Endometrial microvascular endothelial cells (primary cell): Measurements from ENCODE around the gene HTT. TPM values are rescaled to one million over a fixed set of nuclear protein-coding genes. Genes with fewer than 3 reads are reported as not detected.

Experiments used
- in situ Hi-C: cut with HindIII; loops from 2 replicates; pipeline ENCODE4 v1.10.0; 2017; ENCODE audit warnings: low sequenced_read_pairs, low pct_unique_long_range_greater_than_20kb; ENCODE audit errors: inconsistent ontology term
- total RNA-seq: library from RNA; depleted of rRNA; stranded (reverse); fragments of >200 nt; gene quantifications from one replicate; pipeline ENCODE4 v1.2.3, GENCODE V29; 2015; ENCODE audit errors: inconsistent ontology term

Gene HTT
- total RNA-seq, 1 donor from 2014 or later, result 36.3 TPM

DNA sequence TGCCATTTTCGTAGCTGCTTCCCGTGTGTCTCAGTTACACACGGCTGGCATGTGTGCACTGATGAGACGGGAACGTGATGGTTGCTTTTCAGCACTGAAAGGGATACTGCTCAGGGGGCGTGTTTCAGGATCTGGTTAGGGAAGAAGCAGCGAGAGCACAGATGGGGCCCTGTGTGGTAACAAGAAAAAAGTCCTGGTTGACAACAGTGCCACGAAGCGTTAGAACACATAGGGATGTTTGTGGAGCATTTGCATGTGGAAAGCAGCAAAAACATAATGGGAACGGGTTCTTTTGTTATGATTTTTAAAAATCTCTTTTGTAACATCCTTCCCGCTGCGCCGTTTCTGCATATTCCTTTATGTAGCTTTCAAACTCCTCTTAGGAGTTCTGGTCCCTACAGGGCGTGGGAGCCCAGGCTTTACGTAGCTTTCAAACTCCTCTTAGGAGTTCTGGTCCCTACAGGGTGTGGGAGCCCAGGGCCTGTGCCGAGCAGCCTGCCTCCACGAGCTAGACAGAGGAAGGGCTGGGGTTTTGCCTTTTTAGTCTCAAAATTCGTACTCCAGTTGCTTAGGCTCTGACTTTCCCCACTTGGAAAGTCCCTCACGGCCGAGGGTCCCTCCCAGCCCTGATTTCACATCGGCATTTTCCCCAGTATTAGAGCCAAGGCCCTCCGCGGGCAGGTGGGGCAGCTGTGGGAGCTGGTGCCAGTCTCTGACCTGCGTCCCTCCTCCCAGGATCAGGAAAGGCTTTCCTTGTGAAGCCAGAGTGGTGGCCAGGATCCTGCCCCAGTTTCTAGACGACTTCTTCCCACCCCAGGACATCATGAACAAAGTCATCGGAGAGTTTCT, 163.5 kb downstream of the HTT start:
- in situ Hi-C loops, result no loop called here

DNA sequence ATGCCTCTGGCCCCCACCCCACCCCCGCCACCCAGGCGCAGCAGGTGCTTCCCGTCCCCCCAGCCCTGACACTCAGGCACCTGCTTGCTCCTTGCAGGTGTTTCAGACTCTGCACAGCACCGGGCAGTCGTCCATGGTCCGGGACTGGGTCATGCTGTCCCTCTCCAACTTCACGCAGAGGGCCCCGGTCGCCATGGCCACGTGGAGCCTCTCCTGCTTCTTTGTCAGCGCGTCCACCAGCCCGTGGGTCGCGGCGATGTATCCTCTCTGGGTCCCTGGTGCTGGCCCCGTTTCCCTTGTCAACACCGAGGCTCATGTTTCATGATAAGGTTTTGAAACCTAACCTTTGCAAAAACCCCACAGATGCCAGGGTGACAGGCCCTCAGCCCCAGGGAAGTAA, 164.2 kb downstream of the HTT start:
- in situ Hi-C loops, result no loop called here

DNA sequence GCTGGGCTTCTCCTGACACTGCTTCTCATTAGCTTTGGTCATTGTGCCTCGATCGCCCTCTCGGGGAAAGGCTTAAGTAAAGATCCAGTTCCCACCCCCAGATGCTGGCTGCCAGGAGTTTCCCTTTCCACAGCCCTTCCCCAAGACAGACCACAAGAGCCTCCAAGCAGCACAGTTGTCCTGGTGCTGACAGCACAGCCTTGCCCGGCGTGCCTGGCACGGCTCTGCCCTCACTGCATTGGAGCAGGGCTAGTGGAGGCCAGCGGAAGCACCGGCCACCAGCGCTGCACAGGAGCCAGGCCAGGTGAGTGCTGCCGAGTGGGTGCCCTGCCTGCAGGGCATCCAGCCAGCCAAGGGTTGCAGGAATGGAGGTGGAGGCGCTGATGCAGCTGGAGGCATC, 164.8 kb downstream of the HTT start:
- in situ Hi-C loops, result no loop called here

DNA sequence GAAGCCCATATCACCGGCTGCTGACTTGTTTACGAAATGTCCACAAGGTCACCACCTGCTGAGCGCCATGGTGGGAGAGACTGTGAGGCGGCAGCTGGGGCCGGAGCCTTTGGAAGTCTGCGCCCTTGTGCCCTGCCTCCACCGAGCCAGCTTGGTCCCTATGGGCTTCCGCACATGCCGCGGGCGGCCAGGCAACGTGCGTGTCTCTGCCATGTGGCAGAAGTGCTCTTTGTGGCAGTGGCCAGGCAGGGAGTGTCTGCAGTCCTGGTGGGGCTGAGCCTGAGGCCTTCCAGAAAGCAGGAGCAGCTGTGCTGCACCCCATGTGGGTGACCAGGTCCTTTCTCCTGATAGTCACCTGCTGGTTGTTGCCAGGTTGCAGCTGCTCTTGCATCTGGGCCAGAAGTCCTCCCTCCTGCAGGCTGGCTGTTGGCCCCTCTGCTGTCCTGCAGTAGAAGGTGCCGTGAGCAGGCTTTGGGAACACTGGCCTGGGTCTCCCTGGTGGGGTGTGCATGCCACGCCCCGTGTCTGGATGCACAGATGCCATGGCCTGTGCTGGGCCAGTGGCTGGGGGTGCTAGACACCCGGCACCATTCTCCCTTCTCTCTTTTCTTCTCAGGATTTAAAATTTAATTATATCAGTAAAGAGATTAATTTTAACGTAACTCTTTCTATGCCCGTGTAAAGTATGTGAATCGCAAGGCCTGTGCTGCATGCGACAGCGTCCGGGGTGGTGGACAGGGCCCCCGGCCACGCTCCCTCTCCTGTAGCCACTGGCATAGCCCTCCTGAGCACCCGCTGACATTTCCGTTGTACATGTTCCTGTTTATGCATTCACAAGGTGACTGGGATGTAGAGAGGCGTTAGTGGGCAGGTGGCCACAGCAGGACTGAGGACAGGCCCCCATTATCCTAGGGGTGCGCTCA, 165.8 kb downstream of the HTT start:
- in situ Hi-C loops, result no loop called here

DNA sequence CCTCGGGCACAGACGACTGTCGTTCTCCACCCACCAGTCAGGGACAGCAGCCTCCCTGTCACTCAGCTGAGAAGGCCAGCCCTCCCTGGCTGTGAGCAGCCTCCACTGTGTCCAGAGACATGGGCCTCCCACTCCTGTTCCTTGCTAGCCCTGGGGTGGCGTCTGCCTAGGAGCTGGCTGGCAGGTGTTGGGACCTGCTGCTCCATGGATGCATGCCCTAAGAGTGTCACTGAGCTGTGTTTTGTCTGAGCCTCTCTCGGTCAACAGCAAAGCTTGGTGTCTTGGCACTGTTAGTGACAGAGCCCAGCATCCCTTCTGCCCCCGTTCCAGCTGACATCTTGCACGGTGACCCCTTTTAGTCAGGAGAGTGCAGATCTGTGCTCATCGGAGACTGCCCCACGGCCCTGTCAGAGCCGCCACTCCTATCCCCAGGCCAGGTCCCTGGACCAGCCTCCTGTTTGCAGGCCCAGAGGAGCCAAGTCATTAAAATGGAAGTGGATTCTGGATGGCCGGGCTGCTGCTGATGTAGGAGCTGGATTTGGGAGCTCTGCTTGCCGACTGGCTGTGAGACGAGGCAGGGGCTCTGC, 166.5 kb downstream of the HTT start:
- in situ Hi-C loops, result no loop called here

DNA sequence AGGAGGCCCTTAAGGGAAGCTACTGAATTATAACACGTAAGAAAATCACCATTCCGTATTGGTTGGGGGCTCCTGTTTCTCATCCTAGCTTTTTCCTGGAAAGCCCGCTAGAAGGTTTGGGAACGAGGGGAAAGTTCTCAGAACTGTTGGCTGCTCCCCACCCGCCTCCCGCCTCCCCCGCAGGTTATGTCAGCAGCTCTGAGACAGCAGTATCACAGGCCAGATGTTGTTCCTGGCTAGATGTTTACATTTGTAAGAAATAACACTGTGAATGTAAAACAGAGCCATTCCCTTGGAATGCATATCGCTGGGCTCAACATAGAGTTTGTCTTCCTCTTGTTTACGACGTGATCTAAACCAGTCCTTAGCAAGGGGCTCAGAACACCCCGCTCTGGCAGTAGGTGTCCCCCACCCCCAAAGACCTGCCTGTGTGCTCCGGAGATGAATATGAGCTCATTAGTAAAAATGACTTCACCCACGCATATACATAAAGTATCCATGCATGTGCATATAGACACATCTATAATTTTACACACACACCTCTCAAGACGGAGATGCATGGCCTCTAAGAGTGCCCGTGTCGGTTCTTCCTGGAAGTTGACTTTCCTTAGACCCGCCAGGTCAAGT, 167.5 kb downstream of the HTT start:
- in situ Hi-C loops, result no loop called here

DNA sequence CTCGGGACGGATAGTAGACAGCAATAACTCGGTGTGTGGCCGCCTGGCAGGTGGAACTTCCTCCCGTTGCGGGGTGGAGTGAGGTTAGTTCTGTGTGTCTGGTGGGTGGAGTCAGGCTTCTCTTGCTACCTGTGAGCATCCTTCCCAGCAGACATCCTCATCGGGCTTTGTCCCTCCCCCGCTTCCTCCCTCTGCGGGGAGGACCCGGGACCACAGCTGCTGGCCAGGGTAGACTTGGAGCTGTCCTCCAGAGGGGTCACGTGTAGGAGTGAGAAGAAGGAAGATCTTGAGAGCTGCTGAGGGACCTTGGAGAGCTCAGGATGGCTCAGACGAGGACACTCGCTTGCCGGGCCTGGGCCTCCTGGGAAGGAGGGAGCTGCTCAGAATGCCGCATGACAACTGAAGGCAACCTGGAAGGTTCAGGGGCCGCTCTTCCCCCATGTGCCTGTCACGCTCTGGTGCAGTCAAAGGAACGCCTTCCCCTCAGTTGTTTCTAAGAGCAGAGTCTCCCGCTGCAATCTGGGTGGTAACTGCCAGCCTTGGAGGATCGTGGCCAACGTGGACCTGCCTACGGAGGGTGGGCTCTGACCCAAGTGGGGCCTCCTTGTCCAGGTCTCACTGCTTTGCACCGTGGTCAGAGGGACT, 168.8 kb downstream of the HTT start:
- in situ Hi-C loops, result no loop called here

DNA sequence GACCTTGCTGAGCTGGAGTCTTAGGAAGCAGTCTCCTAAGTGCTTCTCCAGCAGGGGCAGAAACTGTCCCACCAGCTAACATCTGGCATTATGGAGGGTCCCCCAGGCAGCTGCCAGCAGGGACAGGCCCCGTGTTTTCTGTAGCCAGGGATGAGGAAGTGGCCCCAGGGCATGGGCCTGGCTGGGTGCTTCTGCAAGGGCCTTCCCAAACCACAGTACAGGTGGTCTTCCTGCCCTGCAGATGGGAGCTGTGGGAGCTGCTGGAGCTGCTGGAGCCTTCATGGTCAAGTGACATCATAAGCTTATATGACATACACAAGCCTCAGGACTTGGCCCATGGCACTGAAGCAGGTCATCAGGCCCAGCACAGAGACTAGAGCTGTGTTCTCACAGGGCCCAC, 169.5 kb downstream of the HTT start:
- in situ Hi-C loops, result no loop called here

DNA sequence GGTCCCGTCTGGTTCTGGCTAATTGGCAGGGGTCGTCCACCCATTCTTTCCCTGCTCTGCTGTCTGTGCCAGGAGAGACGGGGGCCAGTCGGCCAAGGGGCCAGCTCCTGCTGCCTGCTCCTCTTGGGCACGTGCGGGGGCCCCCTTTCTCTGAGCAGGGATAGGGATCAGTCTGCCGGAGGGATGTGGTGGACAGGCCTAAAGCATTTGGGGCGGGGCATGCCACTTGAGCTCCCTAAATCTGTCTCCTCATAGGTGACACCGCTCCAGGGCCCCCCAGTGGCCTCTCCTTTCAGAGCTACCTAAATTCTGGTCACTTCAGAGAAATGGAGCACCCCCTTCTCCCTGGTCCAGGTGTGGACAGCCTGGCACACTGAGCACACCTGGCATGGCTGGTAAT, 170.3 kb downstream of the HTT start:
- in situ Hi-C loops, result no loop called here

DNA sequence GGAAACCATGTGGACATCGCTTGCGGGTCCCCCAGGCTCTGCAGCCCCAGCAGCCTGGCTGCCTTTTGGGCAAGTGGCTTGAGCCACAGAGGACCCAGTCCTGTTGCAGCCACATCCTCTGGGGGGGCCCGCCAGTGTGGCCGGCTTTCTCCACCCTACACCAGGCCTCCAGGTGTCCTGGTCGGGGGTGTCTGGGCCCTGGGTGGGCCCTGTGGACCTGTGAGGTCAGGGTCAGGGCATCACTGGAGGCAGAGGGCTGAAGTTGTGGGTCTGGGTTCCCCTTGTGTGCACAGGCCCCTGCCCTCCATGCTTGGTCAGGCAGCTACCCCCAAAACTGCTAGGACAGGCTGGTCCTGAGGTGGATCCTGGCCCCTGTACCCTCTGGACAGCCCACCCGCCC, 171.2 kb downstream of the HTT start:
- in situ Hi-C loops, result no loop called here

DNA sequence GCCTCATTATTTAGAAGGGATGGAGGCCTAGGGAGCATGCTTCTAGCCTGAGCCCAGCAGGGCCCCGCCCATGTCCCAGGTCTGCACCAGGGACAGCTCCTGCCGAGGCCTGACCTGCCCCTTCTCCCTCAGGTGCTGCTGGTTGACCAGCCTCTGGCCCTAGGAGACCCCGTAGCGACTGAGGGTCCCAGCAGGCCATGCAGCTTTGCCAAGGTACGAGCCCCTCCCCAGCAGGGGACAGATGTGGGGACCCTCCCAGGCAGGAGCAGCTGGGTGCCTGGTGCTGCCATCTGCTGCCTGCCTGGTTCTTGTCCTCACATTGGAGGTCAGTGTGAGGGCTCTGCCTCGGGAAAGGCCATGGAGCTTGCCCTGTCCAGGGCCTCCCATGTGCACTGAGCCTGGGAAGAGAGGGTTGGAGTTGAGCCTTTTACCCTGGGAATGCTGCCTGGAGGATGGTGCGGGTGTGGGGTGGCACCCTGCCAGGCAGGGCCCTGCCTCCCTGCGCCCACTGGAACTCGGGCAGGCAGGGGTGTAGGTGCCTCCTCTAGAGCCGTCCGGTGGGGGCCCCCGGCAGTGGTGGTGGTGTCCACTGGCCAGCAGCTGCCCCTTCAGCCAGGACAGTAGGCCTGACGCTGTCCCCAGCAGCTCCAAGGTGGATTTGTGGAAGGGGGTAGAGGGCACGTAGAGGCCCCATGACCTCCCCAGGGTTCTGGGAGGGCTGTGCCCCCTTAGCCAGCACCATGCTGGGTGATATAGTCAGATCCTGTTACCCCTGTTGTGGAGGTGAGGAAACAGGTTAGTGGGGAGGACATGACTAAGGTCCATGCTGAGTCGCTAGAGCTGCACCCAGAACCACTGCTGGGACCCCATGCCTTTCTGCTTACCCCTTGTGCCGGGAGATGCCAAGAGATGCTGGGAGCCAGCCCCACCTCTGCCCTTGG, 172.2 kb downstream of the HTT start:
- in situ Hi-C loops, result no loop called here

DNA sequence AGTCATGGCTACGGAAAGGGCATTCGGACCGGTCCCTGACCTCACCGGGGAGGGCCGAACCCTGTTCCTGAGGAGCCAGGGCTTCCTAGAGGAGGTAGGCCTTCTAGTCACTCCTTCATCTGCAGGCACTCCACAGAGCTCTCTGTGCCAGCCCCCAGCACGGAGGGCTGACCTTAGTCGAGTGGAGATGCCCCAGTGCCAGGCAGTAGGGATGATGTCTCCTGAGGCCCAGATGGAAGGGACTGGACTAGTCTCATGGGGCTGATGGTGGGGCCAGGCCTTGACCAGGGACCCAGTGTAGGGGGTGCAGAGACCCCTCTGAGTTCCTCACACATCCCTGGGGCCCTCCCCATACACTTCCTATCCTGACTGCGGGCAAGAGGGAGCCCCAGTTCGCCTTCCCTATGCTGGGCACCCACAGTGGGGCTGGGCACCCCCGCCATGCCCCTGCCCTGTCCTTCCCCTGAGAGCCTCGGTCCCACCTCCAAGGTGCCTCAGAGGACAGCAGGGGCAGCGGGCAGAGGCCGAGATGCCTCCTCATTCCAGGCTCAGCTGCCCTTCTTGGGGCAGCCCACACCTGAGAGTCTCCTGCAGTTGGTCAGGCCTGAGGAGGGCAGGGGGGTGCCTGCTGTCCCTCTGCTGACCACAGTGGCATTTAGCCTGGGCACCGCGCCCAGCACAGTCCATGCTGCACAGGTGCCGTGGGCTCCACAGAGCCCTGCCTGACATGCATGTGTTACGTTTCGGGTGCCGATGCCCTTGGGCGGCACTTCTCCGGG, 173.1 kb downstream of the HTT start:
- in situ Hi-C loops, result no loop called here

DNA sequence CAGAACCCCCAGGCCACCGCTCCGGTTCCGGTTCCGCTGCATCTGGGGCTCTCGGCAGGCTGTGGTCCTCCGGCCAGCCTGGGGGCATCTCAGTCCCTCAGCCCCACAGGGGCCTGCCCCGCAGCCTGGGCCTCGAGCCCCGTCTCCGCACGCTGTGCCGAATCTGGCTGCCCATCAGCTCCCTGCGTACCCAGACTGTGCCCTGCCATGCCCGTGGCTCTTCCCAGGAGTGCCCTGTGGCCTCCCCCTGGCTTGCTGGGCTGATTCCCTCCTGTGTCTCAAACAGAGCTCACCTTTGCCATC, 173.6 kb downstream of the HTT start:
- in situ Hi-C loops, result no loop called here

DNA sequence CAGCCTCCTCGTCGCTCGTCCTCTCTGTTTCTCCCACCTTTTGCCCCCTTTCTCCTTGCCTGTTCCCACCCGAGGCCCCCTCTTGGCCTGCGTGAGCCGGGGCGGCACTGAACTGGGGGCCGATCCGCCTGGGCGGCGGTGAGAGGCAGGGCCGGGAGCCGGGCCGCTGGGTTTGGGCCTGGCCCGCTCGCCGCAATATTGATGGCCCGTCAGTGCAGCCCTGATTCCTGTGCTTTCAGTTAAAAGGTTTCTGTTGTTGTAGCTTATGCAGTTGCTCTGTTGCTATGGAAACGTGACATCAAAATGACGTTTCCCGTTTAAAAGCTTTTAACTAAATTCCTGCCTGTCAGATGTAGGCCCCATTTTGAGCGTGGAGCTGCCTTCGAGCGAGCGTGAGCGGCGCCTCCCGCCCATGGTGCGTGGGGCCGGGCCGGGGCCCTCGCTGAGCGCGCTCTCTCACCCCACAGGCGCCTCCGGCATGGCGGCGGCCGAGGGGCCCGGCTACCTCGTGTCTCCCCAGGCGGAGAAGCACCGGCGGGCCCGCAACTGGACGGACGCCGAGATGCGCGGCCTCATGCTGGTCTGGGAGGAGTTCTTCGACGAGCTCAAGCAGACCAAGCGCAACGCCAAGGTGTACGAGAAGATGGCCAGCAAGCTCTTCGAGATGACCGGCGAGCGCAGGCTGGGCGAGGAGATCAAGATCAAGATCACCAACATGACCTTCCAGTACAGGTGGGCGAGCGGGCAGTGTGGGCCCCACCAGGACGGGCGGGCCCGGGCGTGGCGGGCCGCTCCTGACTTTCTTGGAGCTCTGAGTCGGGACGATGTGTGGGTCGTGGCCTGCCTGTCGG, 174.6 kb downstream of the HTT start, which contains the start of gene MSANTD1:
Gene MSANTD1, plus strand, starts transcription at position 349 of the 851 bp plus-strand sequence. Its CDS starts 64 bp downstream, at position 413.
- in situ Hi-C loops, result no loop called here

DNA sequence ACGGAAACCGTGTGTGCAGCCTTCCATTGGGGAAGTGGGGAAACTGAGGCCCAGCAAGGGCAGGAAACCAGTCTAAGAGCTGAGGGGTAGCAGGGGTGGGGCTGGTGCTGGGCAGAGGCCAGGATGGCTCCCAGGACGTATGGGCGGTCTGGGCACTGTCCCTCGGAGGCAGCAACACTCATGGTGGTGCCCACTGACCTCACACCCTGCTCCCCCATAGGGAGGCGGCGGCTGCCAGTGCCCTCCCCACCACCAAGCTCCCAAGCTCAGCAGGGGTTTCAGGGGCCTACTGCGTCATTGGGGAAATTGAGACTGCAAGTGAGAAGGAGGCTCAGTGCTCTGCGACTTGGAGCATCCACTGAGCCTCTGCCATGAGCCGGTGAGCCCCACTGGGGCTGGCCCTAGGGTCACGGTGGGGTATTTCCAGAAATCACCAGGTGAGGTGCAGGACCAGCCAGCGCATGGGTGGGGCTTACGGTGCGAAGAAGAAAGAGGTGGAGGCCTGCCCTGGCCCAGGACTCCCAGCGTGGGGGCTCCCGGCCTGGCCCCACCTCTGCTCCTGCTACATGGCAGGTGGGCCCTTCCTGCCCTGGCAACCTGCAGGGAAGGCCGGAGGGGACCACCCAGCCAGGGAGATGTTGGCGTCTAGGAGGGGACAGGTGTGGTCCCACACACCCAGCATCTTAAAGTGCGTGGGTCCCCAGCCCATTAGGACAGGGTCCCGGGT, 175.4 kb downstream of the HTT start:
- in situ Hi-C loops, result no loop called here
